Measurements from ENCODE around the gene DCUN1D3.

DNA sequence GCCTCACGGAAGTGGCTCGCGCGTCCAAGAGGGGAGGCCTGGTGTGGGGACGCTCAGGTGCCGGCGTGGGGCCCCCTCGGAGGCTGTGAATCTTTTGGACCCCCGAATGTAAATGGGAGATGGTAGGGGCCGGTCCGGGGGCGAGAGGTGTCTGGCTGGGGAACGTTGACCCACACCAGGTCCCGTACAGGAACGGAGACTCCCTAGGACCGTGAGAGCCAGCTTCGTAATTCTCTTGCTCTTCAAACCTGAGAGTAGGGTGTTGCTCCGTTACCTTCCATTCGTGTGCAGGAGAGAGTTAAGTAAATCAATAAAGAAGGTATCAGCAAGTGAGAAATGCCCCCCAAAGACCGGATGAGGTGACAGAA is 894 bp upstream of the DCUN1D3 start:
- no peak for TF ChIP-seq GATA2 (IDR thresholded peaks at IDR 0.05; ENCODE audit: low read depth, low read length)
- no peak for TF ChIP-seq GATA3 (IDR thresholded peaks at IDR 0.05; ENCODE audit: low read depth, low read length)

Measured in SH-SY5Y (cell line).